K562 (cell line): ENCODE measurements around the gene SLC48A1. TPM values are rescaled to one million over a fixed set of nuclear protein-coding genes. Genes with fewer than 3 reads are reported as not detected.

ENCODE experiments used
- ARID4B ChIP-seq: sonication (generic); formaldehyde crosslinking; IDR thresholded peaks from 2 replicates; pipeline ENCODE4 v1.8.0; 2022; ENCODE audit warnings: mild to moderate bottlenecking, missing genetic modification reagents
- DEAF1 ChIP-seq: fragments of 450-650 bp; formaldehyde crosslinking; IDR thresholded peaks from 2 replicates; pipeline ENCODE4 v1.4.0; 2020; ENCODE audit warnings: mild to moderate bottlenecking, moderate library complexity
- E2F5 ChIP-seq: sonication (generic); formaldehyde crosslinking; IDR thresholded peaks from 2 replicates; pipeline ENCODE4 v1.8.0; 2022; ENCODE audit warnings: mild to moderate bottlenecking, missing genetic modification reagents
- ETS2 ChIP-seq: IDR thresholded peaks from 2 replicates; pipeline ENCODE4 v1.6.1; 2016; ENCODE audit warnings: borderline replicate concordance, missing genetic modification characterization, mild to moderate bottlenecking, moderate library complexity, missing compliant biosample characterization; ENCODE audit not compliant: poor library complexity, severe bottlenecking
- PRDM10 ChIP-seq: fragments of 450-650 bp; IDR thresholded peaks from 2 replicates; pipeline ENCODE4 v1.6.1; 2018; ENCODE audit not compliant: partially characterized antibody
- PRPF4 ChIP-seq: fragments of 200-400 bp; formaldehyde crosslinking; IDR thresholded peaks from one replicate; pipeline ENCODE4 v1.6.1; 2017; ENCODE audit warnings: low read length, low read depth, mild to moderate bottlenecking; ENCODE audit not compliant: insufficient read depth, poor library complexity, severe bottlenecking
- RNF219 ChIP-seq: fragments of 250-450 bp; sonication (Bioruptor Pico); IDR thresholded peaks from 2 replicates; pipeline ENCODE4 v1.5.0; 2022; ENCODE audit warnings: mild to moderate bottlenecking
- SAFB ChIP-seq: fragments of 200-400 bp; formaldehyde crosslinking; IDR thresholded peaks from 2 replicates; pipeline ENCODE4 v1.6.1; 2017; ENCODE audit warnings: low read depth, low read length, borderline replicate concordance
- SUPT5H ChIP-seq: fragments of 450-650 bp; IDR thresholded peaks from 2 replicates; pipeline ENCODE4 v1.6.1; 2016
- TBP ChIP-seq: optimal IDR thresholded peaks from 2 replicates; pipeline ENCODE3; 2011; ENCODE audit warnings: low read depth, low read length, improper control_type of control experiment
- YY1 ChIP-seq, 3 experiments: IDR thresholded peaks; 2 replicates each; pipeline ENCODE4 v1.6.1; 2011; ENCODE audit warnings: low read length in 2 of 3, mild to moderate bottlenecking in 2 of 3, moderate library complexity in 2 of 3, borderline replicate concordance in 1 of 3, control low read depth in 1 of 3, low read depth in 1 of 3; ENCODE audit not compliant: insufficient read depth in 3 of 3, insufficient replicate concordance in 2 of 3, control insufficient read depth in 1 of 3, insufficient read length in 1 of 3; ENCODE audit errors: extremely low read depth in 1 of 3
- polyA plus RNA-seq, 8 experiments: library from polyadenylated mRNA; depleted of rRNA in 4 of 8; stranded (reverse) in 5 of 8; unstranded in 3 of 8; fragments of >200 nt; fragmentation: Nextera tagmentation in 2 of 8; fragmentation: Illumina TruSeq in 1 of 8; extraction: Ambion mirVana in 2 of 8; extraction: Trizol in 1 of 8; gene quantifications; 2 replicates each; pipeline versions ENCODE4 v1.2.1 to v1.2.3, GENCODE V29; 2011 to 2014; ENCODE audit warnings: inconsistent platforms in 1 of 8, missing spikeins in 1 of 8
- total RNA-seq, 7 experiments: library from RNA; depleted of rRNA in 6 of 7; stranded (reverse); fragments of >200 nt in 6 of 7; fragmentation: Illumina TruSeq in 2 of 7; extraction: Trizol in 2 of 7; gene quantifications; 2 replicates each; pipeline versions ENCODE4 v1.2.1 to v1.2.3, GENCODE V29; 2011 to 2021; ENCODE audit warnings: low replicate concordance in 1 of 7

SLC48A1 gene
- total and polyA plus RNA-seq, 9 of the 15 experiments (the other 6 are each of a cell fraction or from before 2014, with no cell fraction given), result 10.7 to 37.5 (median 18.7) TPM

- TF ChIP-seq PRDM10, result peak; percentile 40
- no peak for TF ChIP-seq ETS2 (tag)
- no peak for TF ChIP-seq RNF219 (CRISPR knock-in tag)
- TF ChIP-seq ARID4B, result 0 out of 2 replicates have a peak, but pooled peaks have one; percentile 17
- peak; percentile 48; the same call in 1 of the 2 replicates for TF ChIP-seq SUPT5H
- no peak for TF ChIP-seq YY1 (IDR thresholded peaks at IDR 0.05; ENCODE audit: borderline replicate concordance in 1 of 3, control insufficient read depth in 1 of 3, extremely low read depth in 1 of 3, insufficient read depth in 3 of 3, insufficient read length in 1 of 3, insufficient replicate concordance in 2 of 3, low read depth in 1 of 3, low read length in 2 of 3)
- TF ChIP-seq SAFB, result no peak
- TF ChIP-seq E2F5 (CRISPR knock-in tag), result no peak
- TF ChIP-seq DEAF1 (CRISPR knock-in tag), result no peak
- TF ChIP-seq TBP, result peak; percentile 62
- no peak for TF ChIP-seq PRPF4
These were observed 2.3 kb downstream of the SLC48A1 start (continued) for GRCh38 chr12:47775100-47775911.
